ENCODE data around the gene PON1. TPM values are rescaled to one million over a fixed set of nuclear protein-coding genes. Genes with fewer than 3 reads are reported as not detected.

The PON1 gene
- polyA plus RNA-seq, 4 donors: 0.52 to 1.4 (median 0.70) TPM

GRCh38 chr7:95318501-95319100 is 5.7 kb downstream of the PON1 start:
- no peak for DNase-seq (ENCODE audit: low read depth in 4 of 4, low spot score in 2 of 4)

GRCh38 chr7:95317966-95318365 is 6.4 kb downstream of the PON1 start:
- DNase-seq (ENCODE audit: low read depth in 4 of 4, low spot score in 2 of 4): no peak

GRCh38 chr7:95317546-95317945 is 6.8 kb downstream of the PON1 start:
- DNase-seq (ENCODE audit: low read depth in 4 of 4, low spot score in 2 of 4): no peak

- no peak for DNase-seq (ENCODE audit: low read depth in 4 of 4, low spot score in 2 of 4)
These were observed 7.7 kb downstream of the PON1 start for GRCh38 chr7:95316588-95316987.

- DNase-seq (ENCODE audit: low read depth in 4 of 4, low spot score in 2 of 4): no peak
These were observed 11.8 kb downstream of the PON1 start for GRCh38 chr7:95312561-95312960.

- no peak for DNase-seq (ENCODE audit: low read depth in 4 of 4, low spot score in 2 of 4)
These were observed 12.9 kb downstream of the PON1 start for GRCh38 chr7:95311389-95311788.

- no peak for DNase-seq (ENCODE audit: low read depth in 4 of 4, low spot score in 2 of 4)
These were observed 14.4 kb downstream of the PON1 start for GRCh38 chr7:95309951-95310350.

- no peak for DNase-seq (ENCODE audit: low read depth in 4 of 4, low spot score in 2 of 4)
These were observed 19.3 kb downstream of the PON1 start for GRCh38 chr7:95304990-95305389.

GRCh38 chr7:95303013-95303905 is 21.1 kb downstream of the PON1 start:
- DNase-seq (ENCODE audit: low read depth in 4 of 4, low spot score in 2 of 4): peak; percentile 30 to 68 (median 51)

GRCh38 chr7:95298091-95298490 is 26.2 kb downstream of the PON1 start:
- no peak for DNase-seq (ENCODE audit: low read depth in 4 of 4, low spot score in 2 of 4)

- DNase-seq (ENCODE audit: low read depth in 4 of 4, low spot score in 2 of 4): no peak
These were observed 27.3 kb downstream of the PON1 start for GRCh38 chr7:95297041-95297440.

GRCh38 chr7:95296456-95296855 is 27.9 kb downstream of the PON1 start:
- DNase-seq (ENCODE audit: low read depth in 4 of 4, low spot score in 2 of 4): no peak

GRCh38 chr7:95295397-95295796 is 28.9 kb downstream of the PON1 start:
- no peak for DNase-seq (ENCODE audit: low read depth in 4 of 4, low spot score in 2 of 4)

- DNase-seq (ENCODE audit: low read depth in 4 of 4, low spot score in 2 of 4): no peak
These were observed 34.0 kb downstream of the PON1 start for GRCh38 chr7:95290166-95290830.

GRCh38 chr7:95286096-95286495 is 38.2 kb downstream of the PON1 start:
- DNase-seq (ENCODE audit: low read depth in 4 of 4, low spot score in 2 of 4): no peak

- no peak for DNase-seq (ENCODE audit: low read depth in 4 of 4, low spot score in 2 of 4)
These were observed 44.9 kb downstream of the PON1 start for GRCh38 chr7:95279417-95279816.

- no peak for DNase-seq (ENCODE audit: low read depth in 4 of 4, low spot score in 2 of 4)
These were observed 48.2 kb downstream of the PON1 start for GRCh38 chr7:95276114-95276513.

GRCh38 chr7:95269640-95270039 is 54.7 kb downstream of the PON1 start:
- DNase-seq (ENCODE audit: low read depth in 4 of 4, low spot score in 2 of 4): no peak

GRCh38 chr7:95267754-95268153 is 56.6 kb downstream of the PON1 start:
- no peak for DNase-seq (ENCODE audit: low read depth in 4 of 4, low spot score in 2 of 4)

GRCh38 chr7:95265634-95266033 is 58.7 kb downstream of the PON1 start:
- no peak for DNase-seq (ENCODE audit: low read depth in 4 of 4, low spot score in 2 of 4)

- DNase-seq (ENCODE audit: low read depth in 4 of 4, low spot score in 2 of 4): no peak
These were observed 59.9 kb downstream of the PON1 start for GRCh38 chr7:95264363-95264891.

Data from left renal cortex interstitium (tissue), 4 donors.